ENCODE results near the gene KIAA2012.
A peak's percentile ranks its signal among the peaks of the same experiment; 100 is the strongest.

GRCh38 chr2:202030691-202031090, 42.4 kb upstream of the KIAA2012 start:
- TF ChIP-seq BHLHE40 (IDR thresholded peaks at IDR 0.05; ENCODE audit: low read depth, low read length) (no peak), RFX5 (IDR thresholded peaks at IDR 0.05; ENCODE audit: low read depth, low read length) (no peak), CTCF (conservative IDR thresholded peaks at IDR 0.05; ENCODE audit: low read depth, low read length) (no peak), RAD21 (IDR thresholded peaks at IDR 0.05; ENCODE audit: low read length) (no peak), POLR2A (IDR thresholded peaks at IDR 0.05; ENCODE audit: low read depth, low read length) (no peak), ELK1 (IDR thresholded peaks at IDR 0.05; ENCODE audit: borderline replicate concordance, low read depth, low read length) (no peak), MXI1 (IDR thresholded peaks at IDR 0.05; ENCODE audit: borderline replicate concordance, low read depth, low read length) (no peak), SMC3 (IDR thresholded peaks at IDR 0.05; ENCODE audit: low read depth, low read length) (no peak), RCOR1 (IDR thresholded peaks at IDR 0.05; ENCODE audit: insufficient replicate concordance, low read length) (no peak), CEBPB (IDR thresholded peaks at IDR 0.05; ENCODE audit: low read depth, low read length) (peak; percentile 48; the same call in 1 of the 2 replicates), CHD1 (IDR thresholded peaks at IDR 0.05; ENCODE audit: low read depth, low read length) (no peak), MAZ (IDR thresholded peaks at IDR 0.05; ENCODE audit: borderline replicate concordance, low read depth, low read length) (no peak), FOS (IDR thresholded peaks at IDR 0.05; ENCODE audit: low read depth, low read length) (no peak)

Data from IMR-90 (cell line).